HG02973 (cell line): ENCODE data around the gene TBC1D8.

Source experiments
- ATAC-seq: cut with Tn5 transposase; IDR thresholded peaks from one replicate; pipeline ENCODE4 v1.9.1; 2021; ENCODE audit warnings: moderate library complexity; ENCODE audit not compliant: unreplicated experiment

TBC1D8 gene

GRCh38 chr2:100963026-100963375 is 188.2 kb downstream of the TBC1D8 start:
- no peak for ATAC-seq

GRCh38 chr2:100962366-100963025 is 188.7 kb downstream of the TBC1D8 start:
- ATAC-seq, result no peak

- no peak for ATAC-seq
Observed at GRCh38 chr2:100960688-100961087, 190.5 kb downstream of the TBC1D8 start.

GRCh38 chr2:100959225-100959880 is 191.8 kb downstream of the TBC1D8 start:
- no peak for ATAC-seq

GRCh38 chr2:100957996-100958653 is 193.1 kb downstream of the TBC1D8 start:
- no peak for ATAC-seq
